GM19372 (cell line): ENCODE results near the gene KRT13.

Source experiments
- ATAC-seq: cut with Tn5 transposase; IDR thresholded peaks from one replicate; pipeline ENCODE4 v1.9.1; 2021; ENCODE audit warnings: mild to moderate bottlenecking, low read depth, moderate library complexity; ENCODE audit not compliant: unreplicated experiment

KRT13 gene

GRCh38 chr17:41478237-41478636 is 27.2 kb downstream of the KRT13 start:
- ATAC-seq, result no peak

- no peak for ATAC-seq
Measured at GRCh38 chr17:41476866-41477815, 28.3 kb downstream of the KRT13 start.

GRCh38 chr17:41475421-41475820 is 30.0 kb downstream of the KRT13 start:
- ATAC-seq, result no peak

- ATAC-seq, result no peak
Measured at GRCh38 chr17:41474863-41475262, 30.5 kb downstream of the KRT13 start.

GRCh38 chr17:41468346-41468745 is 37.1 kb downstream of the KRT13 start:
- no peak for ATAC-seq

- ATAC-seq, result no peak
Measured at GRCh38 chr17:41467561-41467960, 37.9 kb downstream of the KRT13 start.

GRCh38 chr17:41466988-41467387 is 38.4 kb downstream of the KRT13 start, which contains the start of gene KRT32:
KRT32 (minus strand) TSS chr17:41467386; CDS start chr17:41467325, 61 bp downstream.
- ATAC-seq, result no peak

- ATAC-seq, result no peak
Measured at GRCh38 chr17:41464682-41465081, 40.7 kb downstream of the KRT13 start.

- no peak for ATAC-seq
Measured at GRCh38 chr17:41464173-41464572, 41.2 kb downstream of the KRT13 start.

GRCh38 chr17:41463746-41464145 is 41.7 kb downstream of the KRT13 start:
- no peak for ATAC-seq

- ATAC-seq, result no peak
Measured at GRCh38 chr17:41462705-41463104, 42.7 kb downstream of the KRT13 start.

- ATAC-seq, result no peak
Measured at GRCh38 chr17:41457676-41458075, 47.7 kb downstream of the KRT13 start.

- ATAC-seq, result no peak
Measured at GRCh38 chr17:41456204-41456603, 49.2 kb downstream of the KRT13 start.

GRCh38 chr17:41455236-41455635 is 50.2 kb downstream of the KRT13 start:
- no peak for ATAC-seq

GRCh38 chr17:41453066-41453465 is 52.3 kb downstream of the KRT13 start:
- no peak for ATAC-seq

- ATAC-seq, result no peak
Measured at GRCh38 chr17:41452281-41452680, 53.1 kb downstream of the KRT13 start.

GRCh38 chr17:41451154-41451728 is 54.2 kb downstream of the KRT13 start:
- ATAC-seq, result no peak
